CD4-positive, alpha-beta memory T cell (primary cell): ENCODE results near the gene IFNK. TPM values are rescaled to one million over a fixed set of nuclear protein-coding genes. Genes with fewer than 3 reads are reported as not detected.
A peak's percentile ranks its signal among the peaks of the same experiment; 100 is the strongest.

ENCODE experiments used
- CTCF ChIA-PET: fragments of 350-600 bp; sonication (Branson Sonifier 250); formaldehyde crosslinking; loops from one replicate; lab custom pipeline; 2021; ENCODE audit warnings: inconsistent platforms; ENCODE audit not compliant: partially characterized antibody; lab: Charles Lee
- POLR2A ChIA-PET: fragments of 350-600 bp; sonication (Branson Sonifier 250); formaldehyde crosslinking; loops from one replicate; lab custom pipeline; 2021; ENCODE audit not compliant: partially characterized antibody; lab: Charles Lee
- DNase-seq, 5 donors: peaks; one replicate each; pipeline versions ENCODE4 v3.0.0 to v3.0.0-alpha.2; 2020 to 2022; ENCODE audit warnings: mixed read lengths in 1 of 5
- H3K27ac ChIP-seq: one replicate; pipeline ENCODE4 v1.7.0; 2013; ENCODE audit warnings: low read depth, low read length
- H3K27me3 ChIP-seq: 2 replicates; pipeline ENCODE4 v1.7.0; 2013; ENCODE audit warnings: mild to moderate bottlenecking, low read length, moderate library complexity; ENCODE audit not compliant: insufficient read depth
- H3K36me3 ChIP-seq: 2 replicates; pipeline ENCODE4 v1.7.0; 2013; ENCODE audit warnings: mild to moderate bottlenecking, low read length, moderate library complexity; ENCODE audit not compliant: insufficient read depth
- H3K4me1 ChIP-seq: 2 replicates; pipeline ENCODE4 v1.7.0; 2013; ENCODE audit warnings: mild to moderate bottlenecking, low read length, moderate library complexity; ENCODE audit not compliant: insufficient read depth
- H3K4me3 ChIP-seq, 2 donors: one replicate each; pipeline ENCODE4 v1.7.0; 2013; ENCODE audit warnings: low read length in 2 of 2, mild to moderate bottlenecking in 1 of 2
- H3K9me3 ChIP-seq, 2 donors: one replicate each; pipeline ENCODE4 v1.7.0; 2013; ENCODE audit warnings: low read length in 2 of 2, control low read depth in 1 of 2; ENCODE audit not compliant: control insufficient read depth in 1 of 2
- H3K27ac Mint-ChIP-seq, 7 donors: one replicate each; pipeline ENCODE4 v1.8.0; 2020 to 2021; ENCODE audit warnings: mixed read lengths in 7 of 7, mild to moderate bottlenecking in 6 of 7, inconsistent platforms in 3 of 7, moderate library complexity in 3 of 7
- H3K27me3 Mint-ChIP-seq, 2 donors: one replicate each; pipeline ENCODE4 v1.8.0; 2020 to 2021; ENCODE audit warnings: mixed read lengths in 2 of 2
- H3K36me3 Mint-ChIP-seq, 2 donors: one replicate each; pipeline ENCODE4 v1.8.0; 2020 to 2021; ENCODE audit warnings: mixed read lengths in 2 of 2, inconsistent platforms in 1 of 2, mild to moderate bottlenecking in 1 of 2
- H3K4me1 Mint-ChIP-seq, 4 donors: one replicate each; pipeline ENCODE4 v1.8.0; 2020 to 2021; ENCODE audit warnings: mixed read lengths in 4 of 4, mild to moderate bottlenecking in 1 of 4
- H3K4me3 Mint-ChIP-seq, 8 donors: one replicate each; pipeline ENCODE4 v1.8.0; 2020 to 2021; ENCODE audit warnings: mixed read lengths in 8 of 8, mild to moderate bottlenecking in 7 of 8, moderate library complexity in 6 of 8, inconsistent platforms in 3 of 8
- H3K9me3 Mint-ChIP-seq, 8 donors: one replicate each; pipeline ENCODE4 v1.8.0; 2020 to 2021; ENCODE audit warnings: mixed read lengths in 8 of 8, mild to moderate bottlenecking in 5 of 8, inconsistent platforms in 3 of 8, moderate library complexity in 1 of 8
- intact Hi-C: fragments of 100-400 bp; cut with micrococcal nuclease; formaldehyde crosslinking; loops from one replicate; pipeline ENCODE4 v1.15.1; 2023
- polyA plus RNA-seq, 2 donors: library from polyadenylated mRNA; unstranded; fragments of 300-500 nt; fragmentation: Illumina TruSeq; gene quantifications; one replicate each; pipeline ENCODE4 v1.2.3, GENCODE V29; 2021
- total RNA-seq, 2 experiments: library from RNA; stranded (reverse); gene quantifications; one replicate each; pipeline ENCODE4 v1.2.3, GENCODE V29; 2021

IFNK gene
- total and polyA plus RNA-seq, 4 experiments from 2014 or later, result not detected

- Histone ChIP-seq H3K36me3 (peaks cover 8% of the 10 kb centered on the region), H3K4me3 (no peak overlapping the region), H3K9me3 (no peaks in the 10 kb centered on the region), H3K27ac (no peak overlapping the region), H3K27me3 (no peaks in the 10 kb centered on the region), H3K4me1 (no peaks in the 10 kb centered on the region)
- POLR2A ChIA-PET, result interaction anchor here (3.1 kb wide), 1 partner anchor 11 kb away, joined by 12 read pairs; the partner anchor contains the start of gene C9orf72
- H3K27ac Mint-ChIP-seq, result peak overlapping the region in 1 of 7 donors; percentile 46
- H3K4me3 Mint-ChIP-seq, result no peak overlapping the region
- H3K36me3 Mint-ChIP-seq, result peaks cover 31 to 38% of the 10 kb centered on the region in 2 donors
- no peak for DNase-seq
- no peaks in the 10 kb centered on the region for H3K27me3 Mint-ChIP-seq
- H3K9me3 Mint-ChIP-seq, result no peaks in the 10 kb centered on the region
- intact Hi-C loops, result no loop called here
- CTCF ChIA-PET, result no interaction called here
- peaks cover 0 to 3% (median under 1%) of the 10 kb centered on the region in 4 donors for H3K4me1 Mint-ChIP-seq
These were observed 37.6 kb downstream of the IFNK start for GRCh38 chr9:27561685-27562084.

- Histone ChIP-seq H3K27me3 (no peaks in the 10 kb centered on the region), H3K36me3 (peaks cover 8% of the 10 kb centered on the region), H3K4me1 (no peaks in the 10 kb centered on the region), H3K4me3 (no peak overlapping the region), H3K9me3 (no peaks in the 10 kb centered on the region), H3K27ac (no peak overlapping the region)
- no peaks in the 10 kb centered on the region for H3K9me3 Mint-ChIP-seq
- no peaks in the 10 kb centered on the region for H3K27me3 Mint-ChIP-seq
- no peak overlapping the region for H3K4me3 Mint-ChIP-seq
- intact Hi-C loops, result no loop called here
- CTCF ChIA-PET, result no interaction called here
- peaks cover 0 to 3% (median 1%) of the 10 kb centered on the region in 4 donors for H3K4me1 Mint-ChIP-seq
- peaks cover 27 to 37% of the 10 kb centered on the region in 2 donors for H3K36me3 Mint-ChIP-seq
- POLR2A ChIA-PET, result no interaction called here
- no peak for DNase-seq
- H3K27ac Mint-ChIP-seq, result peak overlapping the region in 1 of 7 donors; percentile 53
These were observed 39.8 kb downstream of the IFNK start for GRCh38 chr9:27563738-27564430.

GRCh38 chr9:27564670-27565069, 40.6 kb downstream of the IFNK start:
- Mint-ChIP-seq H3K4me3 (no peak overlapping the region), H3K4me1 (peaks cover 0 to 3% (median 1%) of the 10 kb centered on the region in 4 donors), H3K27me3 (no peaks in the 10 kb centered on the region), H3K9me3 (no peaks in the 10 kb centered on the region), H3K27ac (peak overlapping the region in 1 of 7 donors; percentile 42), H3K36me3 (peaks cover 27 to 33% of the 10 kb centered on the region in 2 donors)
- Histone ChIP-seq H3K27me3 (no peaks in the 10 kb centered on the region), H3K4me1 (no peaks in the 10 kb centered on the region), H3K9me3 (no peaks in the 10 kb centered on the region), H3K36me3 (peaks cover 8% of the 10 kb centered on the region), H3K4me3 (no peak overlapping the region), H3K27ac (no peak overlapping the region)
- ChIA-PET CTCF (no interaction called here), POLR2A (no interaction called here)
- DNase-seq, result no peak
- intact Hi-C loops, result no loop called here

GRCh38 chr9:27565696-27566095, 41.6 kb downstream of the IFNK start:
- H3K27me3 ChIP-seq, result no peaks in the 10 kb centered on the region
- CTCF ChIA-PET, result no interaction called here
- POLR2A ChIA-PET, result no interaction called here
- intact Hi-C loops, result no loop called here
- no peaks in the 10 kb centered on the region for H3K4me1 ChIP-seq
- no peaks in the 10 kb centered on the region for H3K9me3 ChIP-seq
- H3K27ac ChIP-seq, result no peak overlapping the region
- Mint-ChIP-seq H3K27ac (peak overlapping the region in 2 of 7 donors; percentile 55 to 64), H3K27me3 (no peaks in the 10 kb centered on the region), H3K36me3 (peaks cover 27 to 33% of the 10 kb centered on the region in 2 donors), H3K4me1 (peaks cover under 1 to 5% (median 1%) of the 10 kb centered on the region in 4 donors), H3K9me3 (no peaks in the 10 kb centered on the region), H3K4me3 (peak overlapping the region in 1 of 8 donors; percentile 8)
- no peak overlapping the region for H3K4me3 ChIP-seq
- peaks cover 5% of the 10 kb centered on the region for H3K36me3 ChIP-seq
- DNase-seq, result no peak

GRCh38 chr9:27566118-27566517, 42.0 kb downstream of the IFNK start:
- Histone ChIP-seq H3K4me1 (no peaks in the 10 kb centered on the region), H3K27me3 (no peaks in the 10 kb centered on the region), H3K4me3 (no peak overlapping the region), H3K36me3 (peaks cover 1% of the 10 kb centered on the region), H3K9me3 (no peaks in the 10 kb centered on the region), H3K27ac (no peak overlapping the region)
- CTCF ChIA-PET, result no interaction called here
- Mint-ChIP-seq H3K9me3 (no peaks in the 10 kb centered on the region), H3K36me3 (peaks cover 27 to 29% of the 10 kb centered on the region in 2 donors), H3K4me3 (no peak overlapping the region), H3K4me1 (peaks cover 1 to 9% (median 5%) of the 10 kb centered on the region in 4 donors), H3K27me3 (no peaks in the 10 kb centered on the region), H3K27ac (no peak overlapping the region)
- DNase-seq, result no peak
- intact Hi-C loops, result no loop called here
- POLR2A ChIA-PET, result no interaction called here

DNA sequence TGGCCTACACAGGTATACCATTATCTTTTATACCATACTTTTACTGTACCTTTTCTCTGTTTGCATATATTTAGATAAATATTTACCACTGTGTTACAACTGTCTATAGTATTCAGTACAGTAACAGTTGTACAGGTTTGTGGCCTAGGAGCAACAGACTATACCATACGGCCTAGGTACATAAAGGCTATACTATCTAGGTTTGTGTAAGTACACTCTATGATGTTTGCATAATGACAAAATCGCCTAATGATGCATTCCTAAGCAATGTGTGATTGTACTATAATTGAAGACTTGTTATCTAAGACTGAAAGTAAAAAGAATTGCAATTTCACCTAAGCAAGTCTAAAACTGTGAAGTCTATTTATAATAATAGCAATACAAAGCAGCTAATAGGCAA, 45.3 kb downstream of the IFNK start:
- intact Hi-C loops, result no loop called here
- CTCF ChIA-PET, result interaction anchor here (1.0 kb wide), 1 partner anchor 40 kb away, joined by 3 read pairs; the partner anchor contains the start of gene MOB3B
- no peak overlapping the region for H3K27ac ChIP-seq

DNA sequence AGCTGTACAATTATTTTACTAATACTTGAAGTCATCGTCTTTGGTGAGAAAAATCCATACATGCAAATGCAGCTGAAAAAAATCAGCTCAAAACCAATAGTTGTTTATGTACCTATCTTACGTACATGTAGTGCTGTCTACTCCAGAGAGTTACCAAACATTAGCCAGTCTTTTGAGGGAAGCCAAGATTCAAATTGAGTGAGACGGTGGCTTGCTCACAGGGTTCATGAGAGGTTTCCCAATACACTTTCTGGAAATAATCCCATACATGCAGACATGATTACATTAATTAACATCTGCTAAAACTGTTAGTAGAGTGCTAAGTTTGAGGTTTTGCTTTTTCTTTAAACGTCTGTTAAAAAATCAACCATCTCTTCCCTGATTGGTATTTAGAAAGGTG, 46.9 kb downstream of the IFNK start:
- Histone ChIP-seq H3K27ac (no peak overlapping the region), H3K36me3 (no peaks in the 10 kb centered on the region), H3K4me1 (peaks cover 14% of the 10 kb centered on the region), H3K4me3 (no peak overlapping the region), H3K9me3 (no peaks in the 10 kb centered on the region), H3K27me3 (no peaks in the 10 kb centered on the region)
- no peak for DNase-seq
- H3K27ac Mint-ChIP-seq, result peak overlapping the region in 5 of 7 donors; percentile 16 to 100 (median 98)
- ChIA-PET POLR2A (no interaction called here), CTCF (no interaction called here)
- peak overlapping the region in 2 of 8 donors; percentile 6 to 57 for H3K4me3 Mint-ChIP-seq
- peaks cover 0 to 5% of the 10 kb centered on the region in 2 donors for H3K27me3 Mint-ChIP-seq
- intact Hi-C loops, result no loop called here
- peaks cover 0 to 4% (median 0%) of the 10 kb centered on the region in 8 donors for H3K9me3 Mint-ChIP-seq
- peaks cover 15 to 37% (median 22%) of the 10 kb centered on the region in 4 donors for H3K4me1 Mint-ChIP-seq
- H3K36me3 Mint-ChIP-seq, result peaks cover 8 to 23% of the 10 kb centered on the region in 2 donors

More for the DNA sequence above, 45.3 kb downstream of the IFNK start:
- no peak overlapping the region for H3K27ac Mint-ChIP-seq
- Histone ChIP-seq H3K9me3 (no peaks in the 10 kb centered on the region), H3K4me3 (no peak overlapping the region), H3K4me1 (peaks cover 11% of the 10 kb centered on the region), H3K36me3 (no peaks in the 10 kb centered on the region), H3K27me3 (no peaks in the 10 kb centered on the region)
- peaks cover 13 to 30% (median 20%) of the 10 kb centered on the region in 4 donors for H3K4me1 Mint-ChIP-seq
- H3K4me3 Mint-ChIP-seq, result no peak overlapping the region
- H3K9me3 Mint-ChIP-seq, result peaks cover 0 to 4% (median 0%) of the 10 kb centered on the region in 8 donors
- H3K27me3 Mint-ChIP-seq, result peaks cover 0 to 5% of the 10 kb centered on the region in 2 donors
- DNase-seq, result no peak
- H3K36me3 Mint-ChIP-seq, result peaks cover 15 to 28% of the 10 kb centered on the region in 2 donors
- POLR2A ChIA-PET, result no interaction called here
